Upper lobe of right lung (tissue), 1 donor: ENCODE data around the gene FAM168A. TPM values are rescaled to one million over a fixed set of nuclear protein-coding genes. Genes with fewer than 3 reads are reported as not detected.

Experiments
- ATAC-seq: fragments of 200-7000 bp; cut with Tn5 transposase; one replicate; pipeline ENCODE4 v1.9.1; 2020; ENCODE audit warnings: mild to moderate bottlenecking, moderate library complexity
- DNase-seq: peaks from one replicate; pipeline ENCODE4 v3.0.0-alpha.2; 2020
- H3K27ac ChIP-seq: fragments of 200-600 bp; one replicate; pipeline ENCODE4 v1.8.0; 2022
- H3K27me3 ChIP-seq: fragments of 200-600 bp; one replicate; pipeline ENCODE4 v1.8.0; 2022; ENCODE audit warnings: mild to moderate bottlenecking
- H3K36me3 ChIP-seq: fragments of 200-600 bp; one replicate; pipeline ENCODE4 v1.8.0; 2022
- H3K4me1 ChIP-seq: fragments of 200-600 bp; one replicate; pipeline ENCODE4 v1.8.0; 2022
- H3K4me3 ChIP-seq: fragments of 200-600 bp; one replicate; pipeline ENCODE4 v1.8.0; 2022; ENCODE audit warnings: mild to moderate bottlenecking
- H3K9me3 ChIP-seq: fragments of 200-600 bp; one replicate; pipeline ENCODE4 v1.8.0; 2022
- CTCF ChIP-seq: fragments of 200-600 bp; IDR thresholded peaks from one replicate; pipeline ENCODE4 v1.8.0; 2022; ENCODE audit warnings: antibody characterized with exemption
- intact Hi-C: fragments of 100-400 bp; cut with DNase I; formaldehyde crosslinking; loops from one replicate; pipeline ENCODE4 v1.11.0; 2022
- total RNA-seq: library from RNA; stranded (reverse); fragmentation: NEBNext Ultra II Directional; extraction: Animal tissue kit (Norgen Biotek cat#: 25700); gene quantifications from one replicate; pipeline ENCODE4 v1.2.1, GENCODE V29; 2021
- donor health status: DM: no; HTN: yes; CAD: no; lungs with severe emphysema.

The FAM168A gene
- total RNA-seq, 1 donor from 2014 or later: 30.7 TPM

- no peak for TF ChIP-seq CTCF
- intact Hi-C loops: no loop called here
- no peak overlapping the region for H3K27ac ChIP-seq
- DNase-seq: no peak
- H3K4me1 ChIP-seq: peaks cover 10% of the 10 kb centered on the region
- H3K9me3 ChIP-seq: no peaks in the 10 kb centered on the region
- H3K4me3 ChIP-seq: no peak overlapping the region
- ATAC-seq: no peak
- H3K27me3 ChIP-seq: no peaks in the 10 kb centered on the region
- no peaks in the 10 kb centered on the region for H3K36me3 ChIP-seq
Measured at GRCh38 chr11:73461335-73461840, 136.5 kb downstream of the FAM168A start.

- Histone ChIP-seq H3K36me3 (no peaks in the 10 kb centered on the region), H3K4me1 (peaks cover 11% of the 10 kb centered on the region), H3K27me3 (no peaks in the 10 kb centered on the region), H3K4me3 (no peak overlapping the region), H3K27ac (no peak overlapping the region), H3K9me3 (no peaks in the 10 kb centered on the region)
- DNase-seq (no peak), ATAC-seq (no peak)
- no peak for TF ChIP-seq CTCF
- intact Hi-C loops: no loop called here
Measured at GRCh38 chr11:73458201-73458600, 139.7 kb downstream of the FAM168A start.

DNA sequence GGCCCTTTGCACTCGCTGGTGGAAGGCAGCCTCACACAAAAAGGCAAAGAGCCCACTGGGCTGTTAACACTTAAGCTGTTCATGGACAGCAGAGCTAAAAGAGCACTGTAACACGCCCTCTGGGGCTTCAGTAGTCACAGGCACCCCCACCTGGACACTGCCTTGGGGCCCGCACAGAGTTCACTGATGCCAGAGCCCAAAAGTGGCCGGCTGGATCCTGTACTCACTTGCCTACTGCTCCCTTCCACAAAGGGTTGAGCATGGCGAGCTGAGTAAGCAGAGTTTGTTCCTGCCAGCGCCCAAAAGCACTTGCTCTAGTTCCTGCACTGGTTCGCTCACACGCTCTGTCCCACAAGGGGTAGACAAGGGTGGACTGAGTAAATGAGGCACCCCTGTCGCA lies 142.9 kb downstream of the FAM168A start:
- Histone ChIP-seq H3K9me3 (no peaks in the 10 kb centered on the region), H3K4me1 (peaks cover 12% of the 10 kb centered on the region), H3K27ac (no peak overlapping the region), H3K4me3 (no peak overlapping the region), H3K27me3 (no peaks in the 10 kb centered on the region), H3K36me3 (no peaks in the 10 kb centered on the region)
- DNase-seq (no peak), ATAC-seq (no peak)
- no peak for TF ChIP-seq CTCF
- intact Hi-C loops: no loop called here

DNA sequence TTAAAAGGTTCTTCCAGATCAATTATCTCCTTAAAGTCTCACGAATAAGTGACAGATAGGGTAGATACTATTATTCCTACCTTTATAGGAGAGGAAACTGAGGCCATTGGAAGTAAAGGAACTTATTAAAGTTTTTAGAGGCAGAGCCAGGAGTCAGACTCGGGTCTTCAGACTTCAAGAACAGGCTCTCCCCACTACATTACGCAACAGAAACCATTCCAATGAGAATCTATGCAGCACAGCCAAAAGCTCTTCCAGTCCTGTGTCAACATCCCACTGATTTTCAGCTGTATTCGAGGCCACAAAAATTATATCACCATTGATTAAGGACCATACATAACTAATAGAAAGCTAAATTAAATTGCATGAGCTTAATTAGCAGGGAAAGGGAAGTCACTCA lies 144.3 kb downstream of the FAM168A start:
- intact Hi-C loops: no loop called here
- TF ChIP-seq CTCF: no peak
- Histone ChIP-seq H3K4me3 (no peak overlapping the region), H3K9me3 (no peaks in the 10 kb centered on the region), H3K36me3 (no peaks in the 10 kb centered on the region), H3K4me1 (peaks cover 12% of the 10 kb centered on the region), H3K27me3 (no peaks in the 10 kb centered on the region), H3K27ac (no peak overlapping the region)
- DNase-seq (no peak), ATAC-seq (peak; percentile 60)

DNA sequence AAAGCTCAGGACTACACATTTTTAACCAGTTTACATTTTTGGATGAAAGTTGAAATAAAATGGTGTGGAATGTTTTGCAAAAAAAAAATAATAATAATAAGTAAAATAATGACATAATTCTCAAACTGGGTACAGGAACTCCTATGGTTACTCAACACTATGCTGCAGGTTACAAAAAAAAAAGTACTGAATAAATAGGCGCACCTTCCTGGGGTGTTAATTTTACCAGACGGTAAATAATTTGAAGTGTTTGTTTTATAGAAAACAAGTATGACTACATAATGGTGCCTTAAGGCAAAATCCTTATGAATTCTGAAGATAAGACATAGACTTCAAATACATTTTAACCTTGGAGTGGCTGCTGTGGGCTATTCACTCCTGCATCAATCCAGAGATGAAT lies 145.2 kb downstream of the FAM168A start:
- Histone ChIP-seq H3K4me1 (peaks cover 12% of the 10 kb centered on the region), H3K27me3 (no peaks in the 10 kb centered on the region), H3K4me3 (no peak overlapping the region), H3K9me3 (no peaks in the 10 kb centered on the region), H3K36me3 (no peaks in the 10 kb centered on the region), H3K27ac (no peak overlapping the region)
- peak; percentile 73 for ATAC-seq
- intact Hi-C loops: no loop called here
- no peak for TF ChIP-seq CTCF
- DNase-seq: no peak

DNA sequence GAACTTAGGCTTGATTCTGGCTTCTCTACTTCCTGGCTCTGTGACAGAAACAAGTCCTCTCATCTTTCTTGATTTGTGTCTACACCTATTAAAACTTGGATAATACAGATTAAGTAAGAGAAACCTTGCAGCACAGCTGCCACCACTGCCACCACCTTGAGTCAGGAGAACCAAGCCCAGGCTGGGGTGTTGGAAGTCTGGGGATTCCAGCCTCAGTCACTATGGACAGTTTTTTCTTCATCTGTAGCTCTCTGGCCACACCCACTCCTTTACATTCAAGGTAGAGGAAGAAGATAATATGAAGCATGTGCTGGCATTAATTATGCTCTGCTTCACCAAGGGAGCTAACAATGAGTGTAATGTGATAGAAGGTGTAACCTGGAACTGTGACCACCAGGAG lies 146.0 kb downstream of the FAM168A start:
- no peak for TF ChIP-seq CTCF
- Histone ChIP-seq H3K4me3 (no peak overlapping the region), H3K27ac (no peak overlapping the region), H3K36me3 (no peaks in the 10 kb centered on the region), H3K27me3 (no peaks in the 10 kb centered on the region), H3K9me3 (no peaks in the 10 kb centered on the region), H3K4me1 (peaks cover 12% of the 10 kb centered on the region)
- intact Hi-C loops: no loop called here
- ATAC-seq: no peak
- DNase-seq: no peak
